ENCODE data around the gene FKBP5. TPM values are rescaled to one million over a fixed set of nuclear protein-coding genes. Genes with fewer than 3 reads are reported as not detected.

Gene FKBP5
- total and polyA plus RNA-seq, 9 of the 15 experiments (the other 6 are each of a cell fraction or from before 2014, with no cell fraction given): 32.7 to 151 (median 75.0) TPM

- TF ChIP-seq NR0B1 (IDR thresholded peaks at IDR 0.05; ENCODE audit: partially characterized antibody) (no peak), NELFE (IDR thresholded peaks at IDR 0.05; ENCODE audit: insufficient read depth, insufficient read length) (no peak), KDM1A (IDR thresholded peaks at IDR 0.05) (peak; percentile 64 to 87), RREB1 (CRISPR knock-in tag; IDR thresholded peaks at IDR 0.05) (peak; percentile 93; the same call in 1 of the 2 replicates), CAMTA2 (CRISPR knock-in tag; conservative IDR thresholded peaks at IDR 0.05) (no peak), ZNF121 (CRISPR knock-in tag; conservative IDR thresholded peaks at IDR 0.05) (no peak), HES1 (IDR thresholded peaks at IDR 0.05; ENCODE audit: low read depth) (no peak), PCBP1 (IDR thresholded peaks at IDR 0.05; ENCODE audit: low read depth, low read length, poor library complexity, severe bottlenecking) (no peak), ZFP30 (CRISPR knock-in tag; IDR thresholded peaks at IDR 0.05; ENCODE audit: borderline replicate concordance) (no peak), RFX5 (IDR thresholded peaks at IDR 0.05; ENCODE audit: low read depth, low read length) (no peak), GTF2F1 (IDR thresholded peaks at IDR 0.05; ENCODE audit: low read depth, low read length) (no peak), ZNF311 (CRISPR knock-in tag; IDR thresholded peaks at IDR 0.05) (no peak), RBM17 (IDR thresholded peaks at IDR 0.05; ENCODE audit: borderline replicate concordance, low read depth, low read length) (no peak), ZNF280B (CRISPR knock-in tag; IDR thresholded peaks at IDR 0.05) (no peak), PHF20 (IDR thresholded peaks at IDR 0.05; ENCODE audit: partially characterized antibody) (no peak), NR2C1 (IDR thresholded peaks at IDR 0.05) (no peak), NR2C1 (tag; IDR thresholded peaks at IDR 0.05) (0 out of 2 replicates have a peak, but pooled peaks have one; percentile 7), THRB (CRISPR knock-in tag; conservative IDR thresholded peaks at IDR 0.05) (no peak), KAT8 (IDR thresholded peaks at IDR 0.05; ENCODE audit: low read depth) (no peak)
Observed at GRCh38 chr6:35731414-35731735, 42.7 kb upstream of the FKBP5 start (continued).
